ENCODE measurements around the gene DNAL4. TPM values are rescaled to one million over a fixed set of nuclear protein-coding genes. Genes with fewer than 3 reads are reported as not detected.

DNAL4 gene
- total RNA-seq, 1 experiment from 2014 or later = 19.9 TPM

GRCh38 chr22:38789606-38790005 lies 4.3 kb downstream of the DNAL4 start:
- Histone ChIP-seq H3K27ac (no peak overlapping the region), H3K9me3 (replicated peaks) (no peaks in the 10 kb centered on the region; the same call in 1 of the 2 replicates), H3K4me3 (no peak overlapping the region), H3K27me3 (replicated peaks) (no peaks in the 10 kb centered on the region), H3K4me1 (replicated peaks) (peaks cover 17% of the 10 kb centered on the region), H3K36me3 (peaks cover 11% of the 10 kb centered on the region)
- no peak for DNase-seq (ENCODE audit: low read depth in 1 of 2, low spot score in 2 of 2)

DNA sequence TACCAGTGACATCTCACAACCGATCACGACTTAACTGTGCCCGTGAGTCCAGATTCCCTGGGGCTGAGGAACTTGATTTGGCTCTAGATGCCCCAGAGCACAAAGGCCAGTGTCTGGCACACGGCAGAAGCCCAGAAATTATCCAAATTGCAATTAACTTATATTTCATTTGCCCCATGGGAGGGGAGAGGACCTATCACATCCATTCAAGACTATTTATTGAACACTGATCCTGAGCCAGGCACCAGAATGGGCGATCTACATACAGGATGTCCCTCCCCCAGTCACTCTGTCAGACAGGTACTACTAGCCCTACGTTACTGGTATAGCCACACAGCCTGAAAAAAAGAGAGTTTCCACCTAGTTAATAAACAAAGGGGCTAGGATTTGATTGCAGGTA lies 5.1 kb downstream of the DNAL4 start:
- Histone ChIP-seq H3K4me3 (no peak overlapping the region), H3K27me3 (replicated peaks) (no peaks in the 10 kb centered on the region), H3K4me1 (replicated peaks) (peaks cover 12% of the 10 kb centered on the region), H3K9me3 (replicated peaks) (no peaks in the 10 kb centered on the region; the same call in 1 of the 2 replicates), H3K27ac (no peak overlapping the region), H3K36me3 (peaks cover 11% of the 10 kb centered on the region)
- DNase-seq (ENCODE audit: low read depth in 1 of 2, low spot score in 2 of 2) = no peak

- no peak overlapping the region for H3K27ac ChIP-seq
- no peaks in the 10 kb centered on the region; the same call in 1 of the 2 replicates for H3K9me3 ChIP-seq (replicated peaks)
- H3K4me3 ChIP-seq = no peak overlapping the region
- peaks cover 9% of the 10 kb centered on the region for H3K4me1 ChIP-seq (replicated peaks)
- no peaks in the 10 kb centered on the region for H3K27me3 ChIP-seq (replicated peaks)
- DNase-seq (ENCODE audit: low read depth in 1 of 2, low spot score in 2 of 2) = no peak
- peaks cover 11% of the 10 kb centered on the region for H3K36me3 ChIP-seq
These were observed 5.7 kb downstream of the DNAL4 start for GRCh38 chr22:38788021-38788816.

DNA sequence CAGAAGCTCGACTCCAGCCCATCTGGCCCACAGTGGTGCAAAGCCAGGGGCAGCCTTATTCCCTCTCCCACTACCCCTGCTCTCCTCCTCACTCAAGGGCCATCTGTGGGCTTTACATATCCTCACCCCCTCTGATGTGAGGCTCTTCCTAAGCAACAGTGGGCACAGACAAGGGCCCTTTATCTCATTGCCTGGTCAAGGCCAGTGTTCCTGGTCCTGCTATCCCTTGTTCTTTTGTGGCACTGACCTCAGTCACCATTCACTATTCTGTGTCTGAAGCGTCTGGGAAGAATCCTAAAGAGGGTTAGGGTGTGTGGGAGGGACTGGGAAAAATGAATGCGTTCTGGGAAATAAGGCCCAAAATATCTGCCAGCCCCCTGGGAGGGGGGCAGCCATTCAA lies 7.3 kb downstream of the DNAL4 start:
- Histone ChIP-seq H3K27me3 (replicated peaks) (no peaks in the 10 kb centered on the region), H3K9me3 (replicated peaks) (no peaks in the 10 kb centered on the region), H3K4me1 (replicated peaks) (peaks cover 4% of the 10 kb centered on the region), H3K36me3 (peaks cover 15% of the 10 kb centered on the region), H3K4me3 (no peak overlapping the region), H3K27ac (no peak overlapping the region)
- no peak for DNase-seq (ENCODE audit: low read depth in 1 of 2, low spot score in 2 of 2)

GRCh38 chr22:38784856-38785255 lies 9.1 kb downstream of the DNAL4 start:
- peaks cover 4% of the 10 kb centered on the region for H3K4me1 ChIP-seq (replicated peaks)
- DNase-seq (ENCODE audit: low read depth in 1 of 2, low spot score in 2 of 2) = no peak
- no peaks in the 10 kb centered on the region for H3K9me3 ChIP-seq (replicated peaks)
- no peak overlapping the region for H3K4me3 ChIP-seq
- no peak overlapping the region for H3K27ac ChIP-seq
- H3K27me3 ChIP-seq (replicated peaks) = no peaks in the 10 kb centered on the region
- H3K36me3 ChIP-seq = 0 out of 2 replicates have a peak, but pooled peaks cover 7% of the 10 kb centered on the region

- Histone ChIP-seq H3K27ac (no peak overlapping the region), H3K9me3 (replicated peaks) (no peaks in the 10 kb centered on the region), H3K27me3 (replicated peaks) (no peaks in the 10 kb centered on the region), H3K36me3 (0 out of 2 replicates have a peak, but pooled peaks cover 4% of the 10 kb centered on the region), H3K4me3 (no peak overlapping the region), H3K4me1 (replicated peaks) (peaks cover 4% of the 10 kb centered on the region)
- no peak for DNase-seq (ENCODE audit: low read depth in 1 of 2, low spot score in 2 of 2)
These were observed 9.9 kb downstream of the DNAL4 start for GRCh38 chr22:38784035-38784434.

DNA sequence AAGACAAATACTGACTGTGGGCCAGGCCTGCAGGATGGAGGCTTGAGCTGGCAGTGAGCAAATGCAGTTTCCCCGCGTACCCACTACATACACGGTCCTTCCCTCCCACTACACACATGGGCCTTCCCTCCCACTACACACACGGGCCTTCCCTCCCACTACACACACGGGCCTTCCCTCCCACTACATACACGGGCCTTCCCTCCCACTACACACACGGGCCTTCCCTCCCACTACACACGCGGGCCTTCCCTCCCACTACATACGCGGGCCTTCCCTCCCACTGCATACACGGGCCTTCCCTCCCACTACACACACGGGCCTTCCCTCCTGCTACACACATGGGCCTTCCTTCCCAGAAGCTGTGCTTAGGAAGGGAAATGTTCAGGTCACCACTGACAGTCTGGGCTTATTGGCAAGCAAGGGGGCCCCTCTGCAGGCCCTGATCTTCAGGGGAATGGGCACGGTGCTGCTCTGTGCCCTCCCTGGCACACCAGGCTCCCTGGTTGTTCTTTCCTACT lies 10.8 kb downstream of the DNAL4 start:
- H3K27ac ChIP-seq = no peak overlapping the region
- 0 out of 2 replicates have a peak, but pooled peaks cover 4% of the 10 kb centered on the region for H3K36me3 ChIP-seq

DNA sequence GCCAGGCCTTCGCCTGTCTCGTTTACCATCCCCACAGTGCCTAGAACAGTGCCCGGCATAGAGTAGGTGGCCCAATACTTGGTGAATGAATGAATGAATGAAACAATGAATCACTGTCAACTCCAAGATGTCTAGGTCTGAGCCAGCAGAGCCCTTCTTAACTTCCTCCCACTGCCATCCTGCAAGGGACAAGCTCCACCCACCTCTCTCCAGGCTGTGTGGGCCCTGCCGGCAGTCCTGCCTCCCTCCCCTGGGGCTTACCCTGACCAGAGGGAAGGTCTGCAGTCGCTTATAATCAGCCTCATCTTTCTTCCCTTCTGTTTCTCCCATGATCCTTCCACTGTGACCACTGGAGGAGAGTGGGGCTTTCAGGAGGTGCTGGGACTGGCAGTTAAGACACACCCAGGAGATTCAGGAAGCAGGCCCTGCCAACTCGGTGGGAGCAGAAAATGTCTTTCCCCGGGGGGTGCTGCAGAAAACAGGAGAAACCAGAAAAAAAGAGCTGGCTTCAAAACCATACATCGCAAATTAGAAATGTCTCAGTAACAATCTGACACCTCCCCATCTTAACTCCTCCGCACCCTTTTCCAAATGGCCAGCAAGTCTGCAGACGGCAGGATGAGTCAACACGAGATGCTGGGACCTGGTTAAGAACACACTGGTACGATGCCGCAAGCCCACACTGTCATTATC lies 11.4 kb downstream of the DNAL4 start:
- no peaks in the 10 kb centered on the region for H3K9me3 ChIP-seq (replicated peaks)
- H3K4me3 ChIP-seq = no peak overlapping the region
- DNase-seq (ENCODE audit: low read depth in 1 of 2, low spot score in 2 of 2) = no peak
- no peaks in the 10 kb centered on the region for H3K4me1 ChIP-seq (replicated peaks)
- no peak overlapping the region for H3K27ac ChIP-seq
- 0 out of 2 replicates have a peak, but pooled peaks cover 4% of the 10 kb centered on the region for H3K36me3 ChIP-seq
- no peaks in the 10 kb centered on the region for H3K27me3 ChIP-seq (replicated peaks)

More for the DNA sequence above, 10.8 kb downstream of the DNAL4 start:
- DNase-seq (ENCODE audit: low read depth in 1 of 2, low spot score in 2 of 2) = no peak
- Histone ChIP-seq H3K4me3 (no peak overlapping the region), H3K9me3 (replicated peaks) (no peaks in the 10 kb centered on the region), H3K4me1 (replicated peaks) (peaks cover under 1% of the 10 kb centered on the region), H3K27me3 (replicated peaks) (no peaks in the 10 kb centered on the region)

DNA sequence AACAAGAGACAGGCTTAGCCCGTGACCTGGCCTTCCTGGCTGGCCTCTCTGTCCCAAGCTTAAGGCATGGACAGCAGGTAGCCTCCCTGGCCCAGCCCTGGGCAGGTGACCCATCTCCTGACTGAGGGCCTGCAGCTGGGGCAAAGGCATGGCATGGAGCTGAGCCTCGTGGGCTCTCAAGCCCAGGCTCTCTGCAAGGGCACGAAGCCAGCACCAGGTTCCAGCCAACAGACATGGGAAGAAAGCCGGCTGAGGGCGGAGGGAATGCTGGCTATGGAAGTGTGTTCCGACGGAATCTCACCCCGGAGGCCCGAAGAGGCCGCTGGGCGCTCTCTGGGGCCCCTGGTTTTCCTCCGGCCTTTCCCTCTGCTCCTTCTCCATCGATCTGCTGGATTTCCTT lies 12.9 kb downstream of the DNAL4 start:
- H3K9me3 ChIP-seq (replicated peaks) = no peaks in the 10 kb centered on the region
- no peak overlapping the region for H3K4me3 ChIP-seq
- no peaks in the 10 kb centered on the region for H3K4me1 ChIP-seq (replicated peaks)
- no peak for DNase-seq (ENCODE audit: low read depth in 1 of 2, low spot score in 2 of 2)
- H3K36me3 ChIP-seq = 0 out of 2 replicates have a peak, but pooled peaks cover 4% of the 10 kb centered on the region
- no peaks in the 10 kb centered on the region for H3K27me3 ChIP-seq (replicated peaks)
- H3K27ac ChIP-seq = no peak overlapping the region

GRCh38 chr22:38777087-38777671 lies 16.8 kb downstream of the DNAL4 start:
- no peaks in the 10 kb centered on the region for H3K4me1 ChIP-seq (replicated peaks)
- no peak overlapping the region for H3K4me3 ChIP-seq
- no peak overlapping the region for H3K27ac ChIP-seq
- DNase-seq (ENCODE audit: low read depth in 1 of 2, low spot score in 2 of 2) = no peak
- 0 out of 2 replicates have a peak, but pooled peaks cover 4% of the 10 kb centered on the region for H3K36me3 ChIP-seq
- H3K27me3 ChIP-seq (replicated peaks) = no peaks in the 10 kb centered on the region
- no peaks in the 10 kb centered on the region for H3K9me3 ChIP-seq (replicated peaks)

DNA sequence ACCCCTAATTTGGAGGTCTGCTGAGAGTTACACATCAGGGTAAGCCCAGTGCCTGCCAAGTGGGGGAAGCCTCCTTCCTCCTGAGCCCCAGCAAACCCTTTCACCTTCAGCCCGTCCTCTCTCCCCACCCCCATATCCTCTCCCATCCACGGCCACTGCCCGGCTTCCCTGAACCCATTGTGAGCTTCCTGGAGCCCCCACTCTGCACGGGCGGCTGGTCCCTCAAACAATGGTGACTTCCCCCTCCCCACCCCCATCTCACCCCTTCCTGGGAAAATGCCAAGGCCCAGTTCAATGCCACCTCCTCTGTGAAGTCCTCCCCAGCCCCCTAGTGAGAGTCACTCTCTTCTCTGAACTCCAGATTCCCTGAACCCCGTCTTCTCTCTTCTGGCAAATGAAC lies 17.9 kb downstream of the DNAL4 start:
- Histone ChIP-seq H3K4me3 (no peak overlapping the region), H3K36me3 (no peaks in the 10 kb centered on the region), H3K27me3 (replicated peaks) (no peaks in the 10 kb centered on the region), H3K9me3 (replicated peaks) (no peaks in the 10 kb centered on the region), H3K27ac (no peak overlapping the region), H3K4me1 (replicated peaks) (no peaks in the 10 kb centered on the region)
- DNase-seq (ENCODE audit: low read depth in 1 of 2, low spot score in 2 of 2) = no peak

DNA sequence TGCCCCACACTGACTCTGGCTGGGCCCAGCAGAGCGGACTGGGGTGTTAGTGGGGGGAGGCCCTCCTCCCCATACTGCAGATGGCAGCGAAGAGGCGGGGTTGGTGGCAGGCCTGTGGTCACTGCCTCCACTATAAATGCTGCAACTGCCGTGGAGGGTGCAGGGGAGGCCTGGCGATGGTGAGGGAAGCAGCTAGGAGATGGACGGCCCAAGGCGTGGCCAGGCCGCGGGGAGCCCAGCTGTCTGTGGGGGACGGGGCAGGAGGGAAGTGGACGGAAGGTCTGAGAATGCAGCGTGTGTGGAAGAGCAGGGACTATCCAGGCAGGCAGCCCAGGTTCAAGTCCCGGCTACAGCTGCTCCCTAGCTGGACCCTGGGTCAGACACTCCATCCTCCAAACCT lies 18.3 kb downstream of the DNAL4 start:
- no peak overlapping the region for H3K27ac ChIP-seq
- H3K27me3 ChIP-seq (replicated peaks) = no peaks in the 10 kb centered on the region
- H3K36me3 ChIP-seq = no peaks in the 10 kb centered on the region
- no peak overlapping the region for H3K4me3 ChIP-seq
- no peaks in the 10 kb centered on the region for H3K4me1 ChIP-seq (replicated peaks)
- H3K9me3 ChIP-seq (replicated peaks) = no peaks in the 10 kb centered on the region
- DNase-seq (ENCODE audit: low read depth in 1 of 2, low spot score in 2 of 2) = no peak

GRCh38 chr22:38774496-38775166 lies 19.3 kb downstream of the DNAL4 start:
- no peaks in the 10 kb centered on the region for H3K9me3 ChIP-seq (replicated peaks)
- no peaks in the 10 kb centered on the region for H3K4me1 ChIP-seq (replicated peaks)
- DNase-seq (ENCODE audit: low read depth in 1 of 2, low spot score in 2 of 2) = no peak

More at GRCh38 chr22:38774496-38775166, 19.3 kb downstream of the DNAL4 start:
- Histone ChIP-seq H3K4me3 (no peak overlapping the region), H3K36me3 (no peaks in the 10 kb centered on the region), H3K27ac (no peak overlapping the region), H3K27me3 (replicated peaks) (no peaks in the 10 kb centered on the region)

Data from SJSA1 (cell line).